Endothelial cell of umbilical vein (primary cell): ENCODE measurements around the gene ZBTB21. TPM values are rescaled to one million over a fixed set of nuclear protein-coding genes. Genes with fewer than 3 reads are reported as not detected.

Source experiments
- BruUV-seq: library from RNA; stranded (reverse); fragments of 400-500 nt; replicated peaks from 2 replicates; lab custom pipeline; 2021; lab: Mats Ljungman, UMichigan
- CTCF ChIA-PET: fragments of 300-600, 350-600 bp; sonication (Branson Sonifier 250); formaldehyde crosslinking; loops from one replicate; lab custom pipeline; 2021; ENCODE audit warnings: antibody characterized with exemption, inconsistent platforms; lab: Charles Lee
- POLR2A ChIA-PET: fragments of 300-600, 350-600 bp; sonication (Branson Sonifier 250); formaldehyde crosslinking; loops from one replicate; lab custom pipeline; 2021; ENCODE audit warnings: antibody characterized with exemption, inconsistent platforms; lab: Charles Lee
- DNase-seq: peaks from one replicate; pipeline ENCODE4 v3.0.0-alpha.2; 2011; ENCODE audit warnings: low read depth, low spot score
- FAIRE-seq: peaks from 2 replicates; lab custom pipeline; 2011; peaks lifted over from hg19 to GRCh38; lab: Jason Lieb, UNC
- H2AFZ ChIP-seq: 2 replicates; pipeline ENCODE4 v1.6.0; 2012; ENCODE audit warnings: low read depth, low read length, control low read depth, inconsistent platforms
- H3K27ac ChIP-seq: 2 replicates; pipeline ENCODE4 v1.5.1; 2011; ENCODE audit warnings: low read depth, mild to moderate bottlenecking, control low read depth, low read length, moderate library complexity; ENCODE audit not compliant: insufficient read depth
- H3K27me3 ChIP-seq, 2 experiments: 2 replicates each; pipeline versions ENCODE4 v1.6.0 to v1.6.1; 2011; ENCODE audit warnings: low read length in 2 of 2, mixed read lengths in 1 of 2; ENCODE audit not compliant: control insufficient read depth in 2 of 2, insufficient read depth in 2 of 2
- H3K36me3 ChIP-seq, 2 experiments: 2 replicates in 1 of 2; 3 replicates in 1 of 2; pipeline ENCODE4 v1.5.1; 2011; ENCODE audit warnings: low read length in 2 of 2, mild to moderate bottlenecking in 1 of 2, moderate library complexity in 1 of 2; ENCODE audit not compliant: control insufficient read depth in 2 of 2, insufficient read depth in 2 of 2; ENCODE audit errors: extremely low read depth in 1 of 2
- H3K4me1 ChIP-seq: 3 replicates; pipeline ENCODE4 v1.5.1; 2011; ENCODE audit warnings: mild to moderate bottlenecking, low read length; ENCODE audit not compliant: control insufficient read depth, insufficient read depth; ENCODE audit errors: extremely low read depth
- H3K4me2 ChIP-seq: 2 replicates; pipeline ENCODE4 v1.6.1; 2011; ENCODE audit warnings: low read length, control low read depth, mixed read lengths; ENCODE audit not compliant: insufficient read depth
- H3K4me3 ChIP-seq, 3 experiments: fragments of 200-600 bp in 1 of 3; sonication (generic), shearing (Covaris generic) in 1 of 3; replicated peaks in 1 of 3; 2 replicates each; pipeline ENCODE4 v1.5.1; 2011 to 2016; ENCODE audit warnings: control low read depth in 3 of 3, low read length in 3 of 3, mild to moderate bottlenecking in 2 of 3, inconsistent platforms in 1 of 3, low read depth in 1 of 3, moderate library complexity in 1 of 3; ENCODE audit not compliant: insufficient read depth in 1 of 3
- H3K79me2 ChIP-seq: 2 replicates; pipeline ENCODE4 v1.6.0; 2012; ENCODE audit warnings: low read length, inconsistent platforms; ENCODE audit not compliant: control insufficient read depth, insufficient read depth
- H3K9ac ChIP-seq: replicated peaks from 2 replicates; pipeline ENCODE3; 2011; ENCODE audit warnings: low read length, control low read depth; ENCODE audit not compliant: insufficient read depth; ENCODE audit errors: extremely low read depth
- H3K9me1 ChIP-seq: replicated peaks from 3 replicates; pipeline ENCODE4 v1.6.0; 2011; ENCODE audit warnings: mild to moderate bottlenecking, low read length; ENCODE audit not compliant: control insufficient read depth, insufficient read depth; ENCODE audit errors: extremely low read depth
- H3K9me3 ChIP-seq: replicated peaks from 2 replicates; pipeline ENCODE4 v1.5.1; 2012; ENCODE audit warnings: low read length, inconsistent platforms; ENCODE audit not compliant: control insufficient read depth, insufficient read depth
- H4K20me1 ChIP-seq: replicated peaks from 2 replicates; pipeline ENCODE3; 2011; ENCODE audit warnings: mild to moderate bottlenecking, low read length; ENCODE audit not compliant: control insufficient read depth, insufficient read depth; ENCODE audit errors: extremely low read depth
- FOS ChIP-seq: IDR thresholded peaks from 2 replicates; pipeline ENCODE4 v1.6.1; 2011; ENCODE audit warnings: mild to moderate bottlenecking, low read length, moderate library complexity, borderline replicate concordance; ENCODE audit not compliant: insufficient read depth
- GATA2 ChIP-seq: IDR thresholded peaks from 2 replicates; pipeline ENCODE4 v1.7.0; 2011; ENCODE audit warnings: low read depth, mild to moderate bottlenecking, moderate library complexity, mixed read lengths, low read length; ENCODE audit not compliant: insufficient read length, insufficient read depth
- JUN ChIP-seq: IDR thresholded peaks from 2 replicates; pipeline ENCODE4 v1.6.1; 2011; ENCODE audit warnings: borderline replicate concordance, low read depth; ENCODE audit not compliant: insufficient read length, insufficient read depth
- MAX ChIP-seq: IDR thresholded peaks from 2 replicates; pipeline ENCODE4 v1.6.1; 2011; ENCODE audit not compliant: insufficient read depth, insufficient read length
- MYC ChIP-seq: IDR thresholded peaks from one replicate; pipeline ENCODE4 v1.6.1; 2011; ENCODE audit warnings: mild to moderate bottlenecking, low read depth, low read length
- POLR2A ChIP-seq: IDR thresholded peaks from 2 replicates; pipeline ENCODE4 v1.6.1; 2012; ENCODE audit warnings: low read depth, mild to moderate bottlenecking, control low read depth, low read length
- POLR2AphosphoS5 ChIP-seq: IDR thresholded peaks from 2 replicates; pipeline ENCODE4 v1.6.1; 2012; ENCODE audit warnings: low read depth, mild to moderate bottlenecking, control low read depth, low read length, moderate library complexity; ENCODE audit not compliant: insufficient read depth
- dilution Hi-C: fragments of 300-500 bp; cut with MboI; formaldehyde crosslinking; loops from one replicate; pipeline ENCODE4 v1.15.0; 2019; ENCODE audit warnings: low sequenced_read_pairs; ENCODE audit not compliant: extremely low pct_ligation_motif_present
- intact Hi-C: fragments of 100-400 bp; cut with micrococcal nuclease; formaldehyde crosslinking; loops from one replicate; pipeline ENCODE4 v1.10.0; 2022
- polyA plus RNA-seq, 4 experiments: library from polyadenylated mRNA; depleted of rRNA in 3 of 4; stranded (reverse) in 3 of 4; unstranded in 1 of 4; fragments of >200 nt; gene quantifications; 2 replicates each; pipeline versions ENCODE4 v1.2.1 to v1.2.3, GENCODE V29; 2011 to 2012; ENCODE audit warnings: missing spikeins in 1 of 4
- total RNA-seq: library from RNA; stranded (reverse); gene quantifications from 2 replicates; pipeline ENCODE4 v1.2.3, GENCODE V29; 2021

ZBTB21 gene
- total and polyA plus RNA-seq, 2 donors (not counting 3 experiments of a cell fraction or from before 2014, with no cell fraction given) = 2.8 to 12.4 TPM

GRCh38 chr21:41976611-41977010, 33.5 kb downstream of the ZBTB21 start:
- Histone ChIP-seq H3K79me2 (no peaks in the 10 kb centered on the region), H4K20me1 (no peaks in the 10 kb centered on the region), H3K9me1 (no peaks in the 10 kb centered on the region), H3K9me3 (no peaks in the 10 kb centered on the region), H3K36me3 (no peaks in the 10 kb centered on the region), H2AFZ (no peak overlapping the region), H3K4me1 (peaks cover 7% of the 10 kb centered on the region), H3K9ac (no peak overlapping the region), H3K27me3 (peaks cover 0 to 2% of the 10 kb centered on the region in 2 experiments), H3K27ac (no peak overlapping the region), H3K4me2 (no peak overlapping the region), H3K4me3 (no peak overlapping the region)
- FAIRE-seq (no peak), DNase-seq (no peak)
- no TSS peak for BruUV-seq
- intact Hi-C loops (no loop called here), dilution Hi-C loops (no loop called here)
- ChIA-PET CTCF (interaction anchor here (1.5 kb wide), 1 partner anchor 10 kb away, joined by 3 read pairs; no protein-coding TSS in a partner anchor), POLR2A (no interaction called here)
- no peak for TF ChIP-seq MAX
- no peak for TF ChIP-seq POLR2A
- no peak for TF ChIP-seq JUN
- TF ChIP-seq MYC = no peak
- no peak for TF ChIP-seq GATA2
- TF ChIP-seq POLR2AphosphoS5 = no peak
- no peak for TF ChIP-seq FOS
